GM12892 (cell line): Measurements from ENCODE around the gene RRP9.
A peak's percentile ranks its signal among the peaks of the same experiment; 100 is the strongest.

Experiments
- POLR2A ChIP-seq: IDR thresholded peaks from 2 replicates; pipeline ENCODE4 v1.6.1; 2011; ENCODE audit warnings: low read depth, low read length, control low read depth
- TAF1 ChIP-seq: IDR thresholded peaks from 2 replicates; pipeline ENCODE4 v1.6.1; 2011; ENCODE audit warnings: low read depth, mild to moderate bottlenecking, control low read depth, low read length, borderline replicate concordance

- TF ChIP-seq TAF1 = no peak
- peak; percentile 78 for TF ChIP-seq POLR2A
Measured at GRCh38 chr3:51974963-51975851, 33.5 kb upstream of the RRP9 start, which contains the start of gene ABHD14A.
